Body of pancreas (tissue), 4 donors: ENCODE measurements around the gene LRRC8C. TPM values are rescaled to one million over a fixed set of nuclear protein-coding genes. Genes with fewer than 3 reads are reported as not detected.

Source experiments
- ATAC-seq: fragments of 150-250 bp; one replicate; pipeline ENCODE4 v1.9.1; 2016
- DNase-seq, 4 donors: peaks; one replicate each; pipeline ENCODE4 v3.0.0-alpha.2; 2019
- H3K27ac ChIP-seq, 4 donors: fragments of 200-600 bp; sonication (generic); 1 replicate in 3 of 4; 2 replicates in 1 of 4; pipeline versions ENCODE4 v1.5.1 to v1.6.1; 2016 to 2019; ENCODE audit warnings: mild to moderate bottlenecking in 1 of 4, mixed read lengths in 1 of 4, moderate library complexity in 1 of 4
- H3K27me3 ChIP-seq, 2 donors: fragments of 200-600 bp; sonication (generic); one replicate each; pipeline ENCODE4 v1.6.0; 2016; ENCODE audit warnings: mild to moderate bottlenecking in 1 of 2
- H3K36me3 ChIP-seq, 2 donors: fragments of 200-600 bp; sonication (generic); replicated peaks in 1 of 2; 2 replicates each; pipeline ENCODE4 v1.5.1; 2016; ENCODE audit warnings: low read depth in 2 of 2; ENCODE audit not compliant: insufficient read depth in 1 of 2
- H3K4me1 ChIP-seq: fragments of 200-600 bp; sonication (generic); one replicate; pipeline ENCODE4 v1.6.0; 2016
- H3K4me3 ChIP-seq, 2 donors: fragments of 200-600 bp; sonication (generic); 1 replicate in 1 of 2; 2 replicates in 1 of 2; pipeline ENCODE4 v1.5.1; 2016 to 2019
- H3K9me3 ChIP-seq, 3 donors: fragments of 200-600 bp; sonication (generic); 1 replicate in 2 of 3; 2 replicates in 1 of 3; pipeline ENCODE4 v1.5.1; 2016
- POLR2A ChIP-seq, 3 donors: fragments of 450-650 bp; IDR thresholded peaks; one replicate each; pipeline ENCODE4 v1.6.1; 2016; ENCODE audit warnings: antibody characterized with exemption in 3 of 3, mild to moderate bottlenecking in 2 of 3
- WGBS, 2 donors: methylation state at CpG; one replicate each; pipeline ENCODE4 v1.1.5; 2017; 5-methylcytosine and 5-hydroxymethylcytosine counted together
- intact Hi-C: fragments of 100-400 bp; cut with DNase I; formaldehyde crosslinking; loops from one replicate; pipeline ENCODE4 v1.15.1; 2023
- total RNA-seq, 2 donors: library from RNA; depleted of rRNA; stranded (reverse); fragments of >200 nt; gene quantifications; one replicate each; pipeline ENCODE4 v1.1.0, GENCODE V29; 2016
- TF ChIP-seq, protein P1 (sequence below), 7 experiments: fragments of 450-650 bp in 4 of 7; fragments of 200-600 bp in 3 of 7; sonication (generic) in 3 of 7; IDR thresholded peaks; one replicate each; pipeline ENCODE4 v1.5.1; 2016 to 2019; ENCODE audit warnings: antibody characterized with exemption in 7 of 7

LRRC8C gene
- total RNA-seq, 2 donors from 2014 or later, result 3.4 to 4.6 TPM

DNA sequence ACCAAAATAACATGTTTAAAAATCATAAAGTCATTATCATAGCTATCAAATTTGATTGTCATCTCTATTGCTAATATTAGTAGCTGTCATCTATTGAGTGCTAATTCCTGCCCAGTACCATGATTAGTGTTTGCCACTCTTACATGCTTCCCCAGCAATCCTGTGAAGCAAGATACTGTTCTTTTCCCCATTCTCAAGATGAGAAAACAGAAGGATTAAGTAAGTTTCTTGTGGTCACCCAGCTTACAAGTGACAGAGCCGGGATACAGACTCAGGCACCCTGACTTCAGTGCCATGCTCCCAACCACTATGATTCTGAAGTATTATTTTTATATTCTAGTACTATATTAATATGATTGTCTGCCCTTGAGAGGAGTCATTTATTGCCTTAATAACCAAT, 36.5 kb downstream of the LRRC8C start:
- DNase-seq (no peak), ATAC-seq (no peak)
- Histone ChIP-seq H3K27ac (no peak overlapping the region), H3K27me3 (no peaks in the 10 kb centered on the region), H3K9me3 (no peaks in the 10 kb centered on the region), H3K4me3 (no peak overlapping the region), H3K4me1 (no peaks in the 10 kb centered on the region), H3K36me3 (no peaks in the 10 kb centered on the region)
- TF ChIP-seq, protein P1, sequence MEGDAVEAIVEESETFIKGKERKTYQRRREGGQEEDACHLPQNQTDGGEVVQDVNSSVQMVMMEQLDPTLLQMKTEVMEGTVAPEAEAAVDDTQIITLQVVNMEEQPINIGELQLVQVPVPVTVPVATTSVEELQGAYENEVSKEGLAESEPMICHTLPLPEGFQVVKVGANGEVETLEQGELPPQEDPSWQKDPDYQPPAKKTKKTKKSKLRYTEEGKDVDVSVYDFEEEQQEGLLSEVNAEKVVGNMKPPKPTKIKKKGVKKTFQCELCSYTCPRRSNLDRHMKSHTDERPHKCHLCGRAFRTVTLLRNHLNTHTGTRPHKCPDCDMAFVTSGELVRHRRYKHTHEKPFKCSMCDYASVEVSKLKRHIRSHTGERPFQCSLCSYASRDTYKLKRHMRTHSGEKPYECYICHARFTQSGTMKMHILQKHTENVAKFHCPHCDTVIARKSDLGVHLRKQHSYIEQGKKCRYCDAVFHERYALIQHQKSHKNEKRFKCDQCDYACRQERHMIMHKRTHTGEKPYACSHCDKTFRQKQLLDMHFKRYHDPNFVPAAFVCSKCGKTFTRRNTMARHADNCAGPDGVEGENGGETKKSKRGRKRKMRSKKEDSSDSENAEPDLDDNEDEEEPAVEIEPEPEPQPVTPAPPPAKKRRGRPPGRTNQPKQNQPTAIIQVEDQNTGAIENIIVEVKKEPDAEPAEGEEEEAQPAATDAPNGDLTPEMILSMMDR (IDR thresholded peaks at IDR 0.05), result no peak
- TF ChIP-seq POLR2A (IDR thresholded peaks at IDR 0.05), result no peak
- intact Hi-C loops, result no loop called here
- 82 to 85% methylated on average over 1 of the region's 1 CpG for WGBS, 2 donors

DNA sequence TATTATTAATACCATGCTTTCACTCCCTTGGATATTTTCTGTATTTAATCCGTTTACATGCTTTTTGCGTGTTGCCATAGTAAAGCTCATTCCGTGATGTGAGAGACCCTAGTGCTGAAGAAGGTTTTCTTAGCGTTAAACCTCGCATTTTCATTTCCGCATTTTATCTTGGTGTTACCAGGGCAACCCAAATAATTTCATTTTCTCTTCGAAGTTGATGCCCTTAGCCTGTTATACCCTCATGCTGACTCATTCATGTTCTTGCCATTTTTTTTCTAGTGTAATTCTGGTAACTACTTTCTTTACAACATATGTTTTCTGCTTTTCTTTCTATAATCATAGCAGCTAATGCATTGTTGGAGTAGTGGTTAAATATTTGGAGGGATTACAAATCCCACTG, 37.2 kb downstream of the LRRC8C start:
- 71 to 82% methylated on average over 7 of the region's 7 CpGs for WGBS, 2 donors
- intact Hi-C loops, result no loop called here
- TF ChIP-seq POLR2A (IDR thresholded peaks at IDR 0.05), result no peak
- TF ChIP-seq, protein P1 (IDR thresholded peaks at IDR 0.05), result no peak
- H3K4me1 ChIP-seq, result no peaks in the 10 kb centered on the region
- H3K36me3 ChIP-seq, result no peaks in the 10 kb centered on the region
- no peak overlapping the region for H3K4me3 ChIP-seq
- no peaks in the 10 kb centered on the region for H3K27me3 ChIP-seq
- no peaks in the 10 kb centered on the region for H3K9me3 ChIP-seq
- ATAC-seq (no peak), DNase-seq (no peak)
- H3K27ac ChIP-seq, result no peak overlapping the region

DNA sequence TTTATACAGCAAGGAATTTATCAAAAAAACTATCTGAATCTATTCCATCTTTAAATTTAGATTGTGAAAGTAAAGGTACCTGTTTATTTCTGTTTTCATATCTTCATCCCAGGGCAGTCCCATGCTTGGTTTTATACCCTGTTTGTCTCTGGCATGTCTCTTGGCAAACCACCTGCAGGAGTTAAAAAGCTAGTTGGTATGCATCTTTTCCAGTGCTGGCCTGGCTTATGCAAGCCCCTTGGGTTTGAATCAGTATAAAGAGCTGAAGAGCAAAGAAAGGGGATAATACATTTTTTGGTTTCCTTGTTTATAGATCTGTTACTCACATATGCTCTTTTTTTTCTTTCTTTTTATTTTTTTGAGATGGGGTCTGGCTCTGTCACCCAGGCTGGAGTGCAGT, 37.8 kb downstream of the LRRC8C start:
- TF ChIP-seq, protein P1 (IDR thresholded peaks at IDR 0.05), result no peak
- no peak for TF ChIP-seq POLR2A (IDR thresholded peaks at IDR 0.05)
- no peaks in the 10 kb centered on the region for H3K4me1 ChIP-seq
- H3K9me3 ChIP-seq, result no peaks in the 10 kb centered on the region
- H3K36me3 ChIP-seq, result no peaks in the 10 kb centered on the region
- no peaks in the 10 kb centered on the region for H3K27me3 ChIP-seq
- DNase-seq (no peak), ATAC-seq (no peak)
- H3K4me3 ChIP-seq, result no peak overlapping the region
- intact Hi-C loops, result no loop called here
- no peak overlapping the region for H3K27ac ChIP-seq

DNA sequence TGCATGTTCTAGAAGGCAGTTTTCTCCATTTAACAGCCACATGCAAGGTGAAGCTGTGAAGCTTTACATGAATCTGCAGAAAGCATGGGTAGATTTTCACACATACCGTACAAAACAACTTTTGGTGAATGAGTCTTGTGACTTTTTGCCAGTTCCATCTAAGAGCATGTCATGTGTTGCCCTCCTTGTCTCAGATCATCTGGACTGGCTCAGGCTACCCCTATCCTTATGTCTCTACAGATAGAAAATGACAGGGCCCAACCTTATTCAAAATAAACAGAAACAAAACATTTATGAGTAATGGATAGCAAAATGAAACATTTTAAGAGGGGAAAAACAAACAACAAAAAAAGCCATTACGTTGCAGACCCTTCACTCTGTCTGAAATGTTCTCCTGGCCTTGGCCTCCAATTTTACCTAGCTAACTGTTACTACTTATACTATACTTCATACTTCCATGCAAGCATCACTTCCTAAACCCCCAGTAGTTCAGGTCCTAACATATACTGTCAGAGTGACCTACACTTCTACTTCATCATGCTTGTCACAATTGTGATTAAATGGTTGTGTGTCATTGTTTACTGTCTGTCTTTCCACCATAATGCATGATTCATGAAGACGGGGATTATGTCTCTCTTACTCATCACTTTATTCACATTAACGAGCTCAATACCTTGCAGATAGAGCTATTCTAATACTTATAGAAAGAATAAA, 39.0 kb downstream of the LRRC8C start:
- TF ChIP-seq POLR2A (IDR thresholded peaks at IDR 0.05), result no peak
- TF ChIP-seq, protein P1 (IDR thresholded peaks at IDR 0.05), result no peak
- 57 to 70% methylated on average over 4 of the region's 4 CpGs for WGBS, 2 donors
- Histone ChIP-seq H3K27ac (no peak overlapping the region), H3K4me3 (no peak overlapping the region), H3K4me1 (no peaks in the 10 kb centered on the region), H3K27me3 (no peaks in the 10 kb centered on the region), H3K9me3 (no peaks in the 10 kb centered on the region), H3K36me3 (no peaks in the 10 kb centered on the region)
- ATAC-seq (no peak), DNase-seq (no peak)
- intact Hi-C loops, result no loop called here
